Measurements from ENCODE around the gene CTNND2.

CTNND2 gene

DNA sequence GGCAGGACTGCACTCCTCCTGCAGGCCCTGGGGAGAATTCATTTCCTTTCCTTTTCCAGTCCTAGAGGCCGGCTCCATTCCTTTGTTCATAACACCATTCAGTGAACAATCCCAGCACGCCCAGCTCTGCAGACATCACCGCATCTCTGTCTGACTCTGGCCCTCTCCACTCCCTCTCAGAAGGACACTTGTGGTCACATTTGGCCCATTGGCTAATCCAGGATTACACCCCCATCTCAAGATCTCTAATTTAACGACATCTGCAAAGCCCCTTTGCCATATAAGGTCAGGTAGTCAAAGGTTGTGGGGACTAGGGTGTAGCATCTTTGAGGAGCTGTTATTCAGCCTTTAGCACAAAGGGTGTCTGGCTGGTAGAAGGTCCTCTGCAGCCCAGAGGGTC lies 958.2 kb downstream of the CTNND2 start:
- Histone ChIP-seq H3K27me3 (ENCODE audit: insufficient read depth, low read depth) (no peaks in the 10 kb centered on the region), H4K20me1 (ENCODE audit: insufficient read depth) (no peaks in the 10 kb centered on the region), H3K9ac (no peak overlapping the region), H2AFZ (ENCODE audit: low read depth) (no peak overlapping the region), H3K79me2 (ENCODE audit: insufficient read depth, low read depth) (no peaks in the 10 kb centered on the region), H3K36me3 (ENCODE audit: insufficient read depth) (no peaks in the 10 kb centered on the region), H3K27ac (no peak overlapping the region), H3K4me1 (ENCODE audit: low read depth, poor library complexity, severe bottlenecking) (no peaks in the 10 kb centered on the region), H3K4me2 (no peak overlapping the region), H3K4me3 (IDR thresholded peaks at IDR 0.05; ENCODE audit: insufficient read depth, low read depth, low read length) (no peak overlapping the region)
- TF ChIP-seq, protein P1, sequence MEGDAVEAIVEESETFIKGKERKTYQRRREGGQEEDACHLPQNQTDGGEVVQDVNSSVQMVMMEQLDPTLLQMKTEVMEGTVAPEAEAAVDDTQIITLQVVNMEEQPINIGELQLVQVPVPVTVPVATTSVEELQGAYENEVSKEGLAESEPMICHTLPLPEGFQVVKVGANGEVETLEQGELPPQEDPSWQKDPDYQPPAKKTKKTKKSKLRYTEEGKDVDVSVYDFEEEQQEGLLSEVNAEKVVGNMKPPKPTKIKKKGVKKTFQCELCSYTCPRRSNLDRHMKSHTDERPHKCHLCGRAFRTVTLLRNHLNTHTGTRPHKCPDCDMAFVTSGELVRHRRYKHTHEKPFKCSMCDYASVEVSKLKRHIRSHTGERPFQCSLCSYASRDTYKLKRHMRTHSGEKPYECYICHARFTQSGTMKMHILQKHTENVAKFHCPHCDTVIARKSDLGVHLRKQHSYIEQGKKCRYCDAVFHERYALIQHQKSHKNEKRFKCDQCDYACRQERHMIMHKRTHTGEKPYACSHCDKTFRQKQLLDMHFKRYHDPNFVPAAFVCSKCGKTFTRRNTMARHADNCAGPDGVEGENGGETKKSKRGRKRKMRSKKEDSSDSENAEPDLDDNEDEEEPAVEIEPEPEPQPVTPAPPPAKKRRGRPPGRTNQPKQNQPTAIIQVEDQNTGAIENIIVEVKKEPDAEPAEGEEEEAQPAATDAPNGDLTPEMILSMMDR (conservative IDR thresholded peaks at IDR 0.05; ENCODE audit: low read depth, low read length), result no peak

DNA sequence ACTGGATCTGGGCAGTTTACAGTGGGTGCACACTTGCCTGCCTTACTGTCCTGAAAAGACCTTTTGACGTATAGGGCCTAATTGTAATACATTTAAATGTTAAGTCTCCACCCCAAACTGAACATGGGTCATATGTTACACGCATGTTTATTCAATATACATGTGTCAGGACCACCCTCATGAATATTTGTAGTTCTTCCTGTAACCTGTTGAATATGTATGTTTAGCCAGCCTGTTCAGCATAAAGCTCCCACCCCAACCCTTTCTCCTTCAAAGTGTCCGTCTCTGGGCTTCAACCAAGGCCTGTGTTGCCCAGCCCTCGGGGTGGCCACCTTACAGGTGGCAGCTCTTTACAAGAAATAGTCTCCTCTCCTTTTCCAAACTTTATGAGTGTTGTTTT lies 962.3 kb downstream of the CTNND2 start:
- no peak overlapping the region for H2AFZ ChIP-seq (ENCODE audit: low read depth)
- H3K27ac ChIP-seq, result no peak overlapping the region
- H3K4me2 ChIP-seq, result no peak overlapping the region
- H3K36me3 ChIP-seq (ENCODE audit: insufficient read depth), result no peaks in the 10 kb centered on the region
- no peaks in the 10 kb centered on the region for H4K20me1 ChIP-seq (ENCODE audit: insufficient read depth)
- no peak overlapping the region for H3K9ac ChIP-seq
- H3K4me1 ChIP-seq (ENCODE audit: low read depth, poor library complexity, severe bottlenecking), result no peaks in the 10 kb centered on the region
- no peaks in the 10 kb centered on the region for H3K79me2 ChIP-seq (ENCODE audit: insufficient read depth, low read depth)
- no peak overlapping the region for H3K4me3 ChIP-seq (IDR thresholded peaks at IDR 0.05; ENCODE audit: insufficient read depth, low read depth, low read length)
- TF ChIP-seq, protein P1 (conservative IDR thresholded peaks at IDR 0.05; ENCODE audit: low read depth, low read length), result no peak
- H3K27me3 ChIP-seq (ENCODE audit: insufficient read depth, low read depth), result no peaks in the 10 kb centered on the region

DNA sequence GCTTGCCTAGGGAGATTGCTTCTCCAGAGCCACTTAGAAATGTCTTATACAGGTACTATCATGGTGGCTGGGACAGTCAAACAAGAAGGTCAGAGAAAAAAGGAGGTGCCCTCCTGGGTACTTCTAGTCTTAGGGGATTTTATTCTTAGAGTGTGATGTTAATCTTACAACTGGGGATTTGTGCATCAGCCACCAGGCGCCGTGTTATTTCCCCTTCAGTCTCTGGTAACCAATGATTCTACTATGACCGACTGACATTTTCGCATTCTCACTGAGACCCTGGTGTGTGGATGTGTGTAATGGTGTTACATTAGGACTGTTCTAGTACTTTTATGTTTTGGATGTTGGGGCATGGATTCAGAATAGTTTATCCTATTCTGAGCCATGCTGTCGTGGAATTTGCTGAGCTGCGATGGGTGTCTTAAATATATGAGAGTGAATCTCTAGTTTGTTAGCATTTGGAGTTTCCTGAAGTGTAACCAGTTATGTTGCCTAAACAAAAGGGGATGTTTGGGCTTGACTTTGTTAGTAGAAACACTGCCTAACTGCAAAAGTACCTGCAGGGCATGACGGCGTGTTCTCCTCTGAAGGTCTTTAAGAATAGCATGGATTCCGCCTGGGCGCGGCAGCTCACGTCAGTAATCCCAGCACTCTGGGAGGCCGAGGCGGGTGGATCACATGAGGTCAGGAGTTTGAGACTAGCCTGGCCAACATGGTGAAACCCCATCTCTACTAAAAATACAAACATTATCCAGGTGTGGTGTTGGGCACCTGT lies 968.0 kb downstream of the CTNND2 start:
- TF ChIP-seq, protein P1 (conservative IDR thresholded peaks at IDR 0.05; ENCODE audit: low read depth, low read length), result no peak
- Histone ChIP-seq H3K27me3 (ENCODE audit: insufficient read depth, low read depth) (no peaks in the 10 kb centered on the region), H4K20me1 (ENCODE audit: insufficient read depth) (no peaks in the 10 kb centered on the region), H3K79me2 (ENCODE audit: insufficient read depth, low read depth) (no peaks in the 10 kb centered on the region), H3K4me3 (IDR thresholded peaks at IDR 0.05; ENCODE audit: insufficient read depth, low read depth, low read length) (no peak overlapping the region), H3K4me1 (ENCODE audit: low read depth, poor library complexity, severe bottlenecking) (no peaks in the 10 kb centered on the region), H2AFZ (ENCODE audit: low read depth) (no peak overlapping the region), H3K9ac (no peak overlapping the region), H3K36me3 (ENCODE audit: insufficient read depth) (no peaks in the 10 kb centered on the region), H3K4me2 (no peak overlapping the region), H3K27ac (no peak overlapping the region)

DNA sequence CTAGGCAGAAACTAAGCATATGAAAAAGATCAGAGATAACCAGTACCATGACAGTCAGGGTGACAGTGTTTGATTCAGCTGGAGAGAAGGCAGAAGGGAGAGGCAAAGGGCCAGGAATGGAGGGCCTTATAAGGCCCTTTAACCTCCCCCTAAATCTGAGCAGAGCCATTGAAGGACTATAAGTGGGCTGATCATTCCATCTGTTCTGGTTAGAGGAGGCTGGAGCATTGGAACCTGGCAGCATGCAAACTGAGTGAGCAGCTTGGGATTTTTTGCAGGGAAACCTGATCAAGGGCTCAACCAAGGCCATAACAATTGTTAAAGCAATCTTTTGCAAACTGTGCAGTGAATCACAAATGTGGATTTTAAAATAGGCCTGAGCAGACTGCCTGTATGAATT lies 968.7 kb downstream of the CTNND2 start:
- Histone ChIP-seq H3K4me3 (IDR thresholded peaks at IDR 0.05; ENCODE audit: insufficient read depth, low read depth, low read length) (no peak overlapping the region), H3K4me2 (no peak overlapping the region), H3K27me3 (ENCODE audit: insufficient read depth, low read depth) (no peaks in the 10 kb centered on the region), H3K9ac (no peak overlapping the region), H3K79me2 (ENCODE audit: insufficient read depth, low read depth) (no peaks in the 10 kb centered on the region), H3K27ac (no peak overlapping the region), H4K20me1 (ENCODE audit: insufficient read depth) (no peaks in the 10 kb centered on the region), H2AFZ (ENCODE audit: low read depth) (no peak overlapping the region), H3K36me3 (ENCODE audit: insufficient read depth) (no peaks in the 10 kb centered on the region), H3K4me1 (ENCODE audit: low read depth, poor library complexity, severe bottlenecking) (no peaks in the 10 kb centered on the region)
- TF ChIP-seq, protein P1 (conservative IDR thresholded peaks at IDR 0.05; ENCODE audit: low read depth, low read length), result no peak

Data from KMS-11 (cell line).